ENCODE data around the gene PLRG1.

GRCh38 chr4:154578919-154579318 lies 28.7 kb upstream of the PLRG1 start:
- TF ChIP-seq GABPA (IDR thresholded peaks at IDR 0.05; ENCODE audit: borderline replicate concordance, insufficient read depth, low read length): no peak
- no peak for TF ChIP-seq RFX5 (IDR thresholded peaks at IDR 0.05; ENCODE audit: borderline replicate concordance, low read depth, low read length)
- no peak for TF ChIP-seq YY1 (IDR thresholded peaks at IDR 0.05; ENCODE audit: low read depth, low read length)

All from H1 (cell line).